Measurements from ENCODE around the gene AQP5.

Gene AQP5

DNA sequence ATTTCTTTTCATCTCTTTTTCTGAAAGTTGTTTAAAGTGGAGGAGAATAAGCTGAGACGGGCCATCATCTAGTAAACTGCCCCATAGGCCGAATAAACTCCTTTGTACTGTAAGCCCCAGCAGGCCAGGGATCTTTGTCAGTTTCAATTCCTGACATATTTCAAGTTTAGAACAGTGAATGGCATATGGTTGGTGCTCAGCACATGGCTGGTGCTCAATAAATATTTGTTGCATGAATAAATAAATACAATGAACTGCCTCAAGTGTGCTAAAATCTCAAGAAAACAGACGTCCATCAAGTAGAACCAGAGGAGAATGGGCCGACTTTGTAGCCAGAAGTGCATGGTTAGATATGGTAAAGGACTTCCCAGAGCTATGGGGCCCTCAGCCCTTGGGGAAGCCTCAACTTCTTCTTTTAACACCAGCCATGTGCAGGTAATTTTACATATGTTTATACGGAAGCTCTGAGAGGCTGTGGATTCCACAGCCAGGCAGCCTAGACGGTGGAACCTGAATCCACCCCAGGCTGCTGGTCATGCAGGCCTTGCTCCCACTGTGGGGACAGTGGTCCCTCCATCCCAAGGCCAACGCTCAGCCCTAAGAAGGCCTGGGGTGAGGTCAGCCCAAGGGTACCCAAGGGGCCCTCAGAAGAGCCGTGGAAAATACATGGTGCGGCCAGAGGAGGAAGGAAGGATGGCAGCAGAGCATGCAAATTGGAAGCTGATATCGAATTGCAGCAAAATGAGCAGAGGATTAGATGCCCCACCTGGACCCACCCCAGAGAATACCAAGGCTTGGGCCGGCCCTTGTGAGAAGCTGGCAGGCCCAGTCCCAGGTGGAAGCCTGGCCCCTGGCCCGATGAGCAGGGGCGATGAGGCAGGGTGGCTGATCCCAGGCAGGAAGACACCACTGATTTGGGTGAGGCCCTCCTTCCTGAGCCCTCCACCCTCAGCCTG, 19.8 kb upstream of the AQP5 start:
- DNase-seq (ENCODE audit: insufficient read length, low spot score) (no peak), FAIRE-seq (no peak)

GRCh38 chr12:49942512-49942893, 19.2 kb upstream of the AQP5 start:
- DNase-seq (ENCODE audit: insufficient read length, low spot score) (no peak), FAIRE-seq (no peak)
- TF ChIP-seq, protein P1, sequence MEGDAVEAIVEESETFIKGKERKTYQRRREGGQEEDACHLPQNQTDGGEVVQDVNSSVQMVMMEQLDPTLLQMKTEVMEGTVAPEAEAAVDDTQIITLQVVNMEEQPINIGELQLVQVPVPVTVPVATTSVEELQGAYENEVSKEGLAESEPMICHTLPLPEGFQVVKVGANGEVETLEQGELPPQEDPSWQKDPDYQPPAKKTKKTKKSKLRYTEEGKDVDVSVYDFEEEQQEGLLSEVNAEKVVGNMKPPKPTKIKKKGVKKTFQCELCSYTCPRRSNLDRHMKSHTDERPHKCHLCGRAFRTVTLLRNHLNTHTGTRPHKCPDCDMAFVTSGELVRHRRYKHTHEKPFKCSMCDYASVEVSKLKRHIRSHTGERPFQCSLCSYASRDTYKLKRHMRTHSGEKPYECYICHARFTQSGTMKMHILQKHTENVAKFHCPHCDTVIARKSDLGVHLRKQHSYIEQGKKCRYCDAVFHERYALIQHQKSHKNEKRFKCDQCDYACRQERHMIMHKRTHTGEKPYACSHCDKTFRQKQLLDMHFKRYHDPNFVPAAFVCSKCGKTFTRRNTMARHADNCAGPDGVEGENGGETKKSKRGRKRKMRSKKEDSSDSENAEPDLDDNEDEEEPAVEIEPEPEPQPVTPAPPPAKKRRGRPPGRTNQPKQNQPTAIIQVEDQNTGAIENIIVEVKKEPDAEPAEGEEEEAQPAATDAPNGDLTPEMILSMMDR (IDR thresholded peaks at IDR 0.05; ENCODE audit: insufficient read depth, missing control alignments): no peak

More for the DNA sequence above, 19.8 kb upstream of the AQP5 start:
- TF ChIP-seq, protein P1 (IDR thresholded peaks at IDR 0.05; ENCODE audit: insufficient read depth, missing control alignments): no peak

GRCh38 chr12:49942921-49943624, 18.6 kb upstream of the AQP5 start:
- DNase-seq (ENCODE audit: insufficient read length, low spot score) (no peak), FAIRE-seq (no peak)
- TF ChIP-seq, protein P1 (IDR thresholded peaks at IDR 0.05; ENCODE audit: insufficient read depth, missing control alignments): no peak

GRCh38 chr12:49943625-49943960, 18.1 kb upstream of the AQP5 start:
- TF ChIP-seq, protein P1 (IDR thresholded peaks at IDR 0.05; ENCODE audit: insufficient read depth, missing control alignments): no peak
- DNase-seq (ENCODE audit: insufficient read length, low spot score): no peak
- FAIRE-seq: no peak

DNA sequence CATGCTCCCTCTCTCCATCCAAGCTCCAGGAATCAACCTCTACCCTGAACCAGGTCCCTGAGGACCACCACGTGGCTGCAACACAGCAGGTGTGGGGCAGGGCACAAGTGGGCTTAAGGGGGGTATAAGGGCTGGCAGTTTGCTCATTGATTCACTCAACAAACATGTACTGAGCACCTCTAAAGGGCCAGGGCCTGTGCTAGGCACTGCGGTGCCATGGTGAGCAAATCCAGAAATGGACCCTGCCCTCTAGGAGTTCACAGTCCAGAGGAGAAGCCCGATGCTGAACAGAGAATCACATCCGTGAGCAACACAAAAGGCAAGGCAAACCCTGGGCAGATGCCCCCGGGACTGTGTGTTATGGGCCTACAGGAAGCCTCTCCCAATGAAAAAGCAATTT, 17.6 kb upstream of the AQP5 start:
- FAIRE-seq (no peak), DNase-seq (ENCODE audit: insufficient read length, low spot score) (no peak)
- TF ChIP-seq, protein P1 (IDR thresholded peaks at IDR 0.05; ENCODE audit: insufficient read depth, missing control alignments): no peak

GRCh38 chr12:49944718-49945117, 17.0 kb upstream of the AQP5 start:
- FAIRE-seq (no peak), DNase-seq (ENCODE audit: insufficient read length, low spot score) (no peak)
- TF ChIP-seq, protein P1 (IDR thresholded peaks at IDR 0.05; ENCODE audit: insufficient read depth, missing control alignments): no peak
